SK-MEL-5 (cell line): ENCODE measurements around the gene SPCS3. TPM values are rescaled to one million over a fixed set of nuclear protein-coding genes. Genes with fewer than 3 reads are reported as not detected.
"Not testable (repeated sequence)": the region's sequence is repeated elsewhere in the genome, so short reads cannot be mapped to it uniquely, and the experiment has no call there.

ENCODE experiments used
- DNase-seq: peaks from one replicate; pipeline ENCODE4 v3.0.0-alpha.2; 2016; ENCODE audit warnings: low read depth, low spot score
- in situ Hi-C: cut with HindIII; loops from 2 replicates; pipeline ENCODE4 v1.10.0; 2016; ENCODE audit warnings: low sequenced_read_pairs, high pct_unique_total_duplicates, low pct_unique_long_range_greater_than_20kb
- polyA plus RNA-seq, 2 experiments: library from polyadenylated mRNA; depleted of rRNA; stranded (reverse); fragments of >200 nt; gene quantifications; 2 replicates each; pipeline ENCODE4 v1.2.3, GENCODE V29; 2015
- total RNA-seq: library from RNA; depleted of rRNA; stranded (reverse); fragments of >200 nt; shearing (Covaris generic); gene quantifications from 2 replicates; pipeline ENCODE4 v1.2.3, GENCODE V29; 2014; rRNA removed

SPCS3 gene
- 157 and 169 TPM in 2 replicates for total RNA-seq
- 70.2 and 84.1 TPM in 2 replicates for polyA plus RNA-seq (2015; cell fraction: cytosol; rRNA removed)
- 139 and 165 TPM in 2 replicates for polyA plus RNA-seq (2015; cell fraction: nucleus; rRNA removed)

- in situ Hi-C loops, result no loop called here
- peak; percentile 94 for DNase-seq
These were observed at the start of gene SPCS3 for GRCh38 chr4:176319704-176320339. Gene SPCS3 (plus strand): TSS chr4:176319966. CDS start chr4:176320077, 111 bp downstream.

GRCh38 chr4:176270669-176271068 lies 49.1 kb upstream of the SPCS3 start:
- in situ Hi-C loops, result no loop called here
- DNase-seq, result peak; percentile 46

DNA sequence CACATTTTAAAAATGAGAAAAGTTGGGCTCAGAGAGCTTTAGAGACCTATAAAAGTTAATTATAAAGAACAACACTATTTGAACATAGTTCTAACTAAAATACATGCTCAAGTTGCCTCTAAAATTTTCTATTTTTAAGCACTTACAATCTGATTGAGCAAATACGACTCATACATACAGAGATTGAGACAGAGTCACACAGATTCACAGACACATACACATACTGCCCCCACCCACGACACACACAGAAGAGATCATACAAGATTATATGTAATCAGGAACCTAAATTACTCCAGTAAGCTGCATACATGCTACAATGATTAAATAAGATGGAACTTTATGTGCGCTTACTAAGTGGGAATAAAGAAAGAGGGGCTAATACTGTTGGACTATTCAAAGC lies 48.0 kb upstream of the SPCS3 start:
- no peak for DNase-seq
- in situ Hi-C loops, result no loop called here

- in situ Hi-C loops, result no loop called here
- no peak for DNase-seq
These were observed 47.0 kb upstream of the SPCS3 start for GRCh38 chr4:176272799-176273198.

- in situ Hi-C loops, result no loop called here
- DNase-seq, result no peak
These were observed 46.0 kb upstream of the SPCS3 start for GRCh38 chr4:176273736-176274135.

DNA sequence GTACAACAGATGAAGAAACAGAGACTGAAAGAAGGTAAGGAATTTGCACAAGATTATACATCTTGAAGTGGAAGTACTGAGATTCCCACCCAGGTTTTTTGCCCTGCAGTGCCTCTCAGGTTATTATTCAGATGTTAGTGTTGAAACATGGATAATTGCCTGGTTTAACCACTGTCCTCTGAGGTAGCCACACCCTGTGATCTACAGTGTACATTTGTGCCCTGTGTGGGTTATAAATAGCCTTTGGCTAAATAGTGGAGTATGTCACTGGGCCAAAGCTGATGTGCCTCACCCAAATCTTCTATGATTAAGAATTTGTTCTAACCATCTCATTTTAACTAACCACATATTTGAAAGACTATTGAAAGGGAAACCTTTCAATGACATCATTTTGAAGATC lies 45.3 kb upstream of the SPCS3 start:
- no peak for DNase-seq
- in situ Hi-C loops, result no loop called here

- in situ Hi-C loops, result no loop called here
- no peak for DNase-seq
These were observed 43.1 kb upstream of the SPCS3 start for GRCh38 chr4:176276710-176277109.

GRCh38 chr4:176277162-176277904 lies 42.4 kb upstream of the SPCS3 start:
- DNase-seq, result peak; percentile 87
- in situ Hi-C loops, result no loop called here

GRCh38 chr4:176279560-176279959 lies 40.2 kb upstream of the SPCS3 start:
- in situ Hi-C loops, DNase-seq: not testable (repeated sequence)

GRCh38 chr4:176286728-176287127 lies 33.0 kb upstream of the SPCS3 start:
- no peak for DNase-seq
- in situ Hi-C loops, result no loop called here

- in situ Hi-C loops, result no loop called here
- no peak for DNase-seq
These were observed 32.2 kb upstream of the SPCS3 start for GRCh38 chr4:176287546-176287945.

GRCh38 chr4:176288020-176288419 lies 31.7 kb upstream of the SPCS3 start:
- in situ Hi-C loops, result no loop called here

GRCh38 chr4:176289561-176289960 lies 30.2 kb upstream of the SPCS3 start:
- in situ Hi-C loops, result no loop called here
- no peak for DNase-seq

More at GRCh38 chr4:176288020-176288419, 31.7 kb upstream of the SPCS3 start:
- no peak for DNase-seq

DNA sequence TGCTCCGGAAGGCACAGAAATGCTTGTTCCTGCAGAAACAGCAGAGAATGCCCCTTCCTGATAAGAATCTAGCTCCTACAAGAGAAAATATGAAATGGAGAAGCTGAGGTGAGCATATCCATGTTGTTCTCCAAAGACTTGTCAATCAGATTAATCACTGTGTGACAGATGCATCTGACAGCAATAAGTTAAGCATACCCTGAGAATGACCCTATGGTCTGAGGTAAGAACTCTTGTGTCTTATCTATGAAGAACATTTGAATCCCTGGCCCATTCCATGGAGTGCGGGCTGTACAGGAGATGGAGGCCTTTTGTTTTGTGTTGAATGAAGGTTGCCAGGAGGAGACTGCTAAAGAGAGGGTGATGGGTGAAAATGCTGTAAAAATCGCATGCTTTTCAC lies 29.2 kb upstream of the SPCS3 start:
- DNase-seq, result no peak
- in situ Hi-C loops, result no loop called here

DNA sequence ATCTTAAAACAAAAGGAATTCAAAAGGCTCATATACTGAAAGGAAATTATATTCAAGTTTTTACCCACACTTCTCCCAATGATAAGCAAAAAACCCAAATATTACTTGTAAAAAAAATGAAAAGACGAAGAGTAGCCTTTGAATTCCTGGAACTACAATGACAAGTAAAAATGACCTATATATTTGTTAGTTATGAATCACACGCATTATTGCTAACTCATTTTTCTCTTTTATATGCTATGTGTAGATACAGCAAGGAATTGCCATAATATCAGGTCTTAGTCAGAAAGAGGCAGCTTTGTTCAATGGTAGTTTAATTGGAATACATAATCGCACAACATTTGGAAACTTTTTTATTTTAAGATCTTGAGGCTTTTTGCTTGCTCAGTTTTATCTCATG lies 28.0 kb upstream of the SPCS3 start:
- no peak for DNase-seq
- in situ Hi-C loops, result no loop called here

GRCh38 chr4:176292920-176293319 lies 26.8 kb upstream of the SPCS3 start:
- no peak for DNase-seq
- in situ Hi-C loops, result no loop called here

DNA sequence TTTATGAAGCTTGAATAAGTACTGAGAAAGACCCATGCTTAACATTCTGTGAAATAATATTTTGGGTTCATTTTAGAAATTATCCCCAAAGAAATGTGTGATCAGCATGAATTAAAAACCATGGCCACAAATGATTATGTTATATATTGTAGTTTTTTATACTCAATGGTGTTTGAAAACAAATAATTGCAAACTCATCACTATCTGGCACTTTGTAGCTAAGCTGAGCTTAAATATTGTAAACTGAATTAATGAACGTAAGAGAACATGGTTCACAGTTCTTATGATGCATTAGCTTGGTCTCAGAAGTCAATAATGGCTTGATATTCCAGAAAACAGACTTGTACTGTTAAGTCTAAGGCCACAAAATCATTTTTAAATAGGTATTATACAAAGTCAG lies 26.1 kb upstream of the SPCS3 start:
- DNase-seq, result no peak
- in situ Hi-C loops, result no loop called here

- in situ Hi-C loops, result not testable (repeated sequence)
These were observed 23.9 kb upstream of the SPCS3 start for GRCh38 chr4:176295907-176296306.

GRCh38 chr4:176298664-176299063 lies 21.1 kb upstream of the SPCS3 start:
- in situ Hi-C loops, result no loop called here
- no peak for DNase-seq

More at GRCh38 chr4:176295907-176296306, 23.9 kb upstream of the SPCS3 start:
- not testable (repeated sequence) for DNase-seq
